ENCODE measurements around the gene RHBDL2. TPM values are rescaled to one million over a fixed set of nuclear protein-coding genes. Genes with fewer than 3 reads are reported as not detected.

The RHBDL2 gene
- total RNA-seq, 1 donor from 2014 or later = not detected

- Mint-ChIP-seq H3K36me3 (ENCODE audit: insufficient read depth) (no peaks in the 10 kb centered on the region), H3K9me3 (ENCODE audit: low read depth) (no peaks in the 10 kb centered on the region), H3K27ac (no peak overlapping the region), H3K4me1 (ENCODE audit: low read depth) (peaks cover 3% of the 10 kb centered on the region), H3K4me3 (ENCODE audit: low read depth) (no peak overlapping the region), H3K27me3 (no peaks in the 10 kb centered on the region)
- TF ChIP-seq CTCF (IDR thresholded peaks at IDR 0.05; ENCODE audit: unreplicated experiment) = no peak
- no peak for DNase-seq (ENCODE audit: low spot score, unreplicated experiment)
Observed at GRCh38 chr1:38889589-38889988, 52.0 kb downstream of the RHBDL2 start.

- TF ChIP-seq CTCF (IDR thresholded peaks at IDR 0.05; ENCODE audit: unreplicated experiment) = no peak
- Mint-ChIP-seq H3K27me3 (no peaks in the 10 kb centered on the region), H3K36me3 (ENCODE audit: insufficient read depth) (no peaks in the 10 kb centered on the region), H3K9me3 (ENCODE audit: low read depth) (no peaks in the 10 kb centered on the region), H3K27ac (no peak overlapping the region), H3K4me3 (ENCODE audit: low read depth) (no peak overlapping the region), H3K4me1 (ENCODE audit: low read depth) (peaks cover 3% of the 10 kb centered on the region)
- DNase-seq (ENCODE audit: low spot score, unreplicated experiment) = no peak
Observed at GRCh38 chr1:38888423-38889333, 53.0 kb downstream of the RHBDL2 start.

- peaks cover 1% of the 10 kb centered on the region for H3K4me1 Mint-ChIP-seq (ENCODE audit: low read depth)
- no peaks in the 10 kb centered on the region for H3K36me3 Mint-ChIP-seq (ENCODE audit: insufficient read depth)
- no peak for DNase-seq (ENCODE audit: low spot score, unreplicated experiment)
- no peaks in the 10 kb centered on the region for H3K27me3 Mint-ChIP-seq
- no peak overlapping the region for H3K4me3 Mint-ChIP-seq (ENCODE audit: low read depth)
- H3K27ac Mint-ChIP-seq = no peak overlapping the region
- no peaks in the 10 kb centered on the region for H3K9me3 Mint-ChIP-seq (ENCODE audit: low read depth)
- no peak for TF ChIP-seq CTCF (IDR thresholded peaks at IDR 0.05; ENCODE audit: unreplicated experiment)
Observed at GRCh38 chr1:38885092-38885491, 56.5 kb downstream of the RHBDL2 start.

- no peaks in the 10 kb centered on the region for H3K27me3 Mint-ChIP-seq
- H3K36me3 Mint-ChIP-seq (ENCODE audit: insufficient read depth) = no peaks in the 10 kb centered on the region
- no peaks in the 10 kb centered on the region for H3K4me1 Mint-ChIP-seq (ENCODE audit: low read depth)
- H3K9me3 Mint-ChIP-seq (ENCODE audit: low read depth) = no peaks in the 10 kb centered on the region
- no peak for DNase-seq (ENCODE audit: low spot score, unreplicated experiment)
- no peak for TF ChIP-seq CTCF (IDR thresholded peaks at IDR 0.05; ENCODE audit: unreplicated experiment)
- H3K4me3 Mint-ChIP-seq (ENCODE audit: low read depth) = no peak within 1 kb of the TSS
- no peak within 1 kb of the TSS for H3K27ac Mint-ChIP-seq
Observed at GRCh38 chr1:38881487-38881886, 60.1 kb downstream of the RHBDL2 start, which contains the start of gene GJA9. GJA9 (minus strand) TSS chr1:38881587; CDS start chr1:38876098, 5,489 bp downstream.

GRCh38 chr1:38875811-38876210 is 65.8 kb downstream of the RHBDL2 start:
- no peak overlapping the region for H3K27ac Mint-ChIP-seq
- peaks cover 10% of the 10 kb centered on the region for H3K4me1 Mint-ChIP-seq (ENCODE audit: low read depth)
- TF ChIP-seq CTCF (IDR thresholded peaks at IDR 0.05; ENCODE audit: unreplicated experiment) = no peak
- no peaks in the 10 kb centered on the region for H3K27me3 Mint-ChIP-seq
- no peak overlapping the region for H3K4me3 Mint-ChIP-seq (ENCODE audit: low read depth)
- DNase-seq (ENCODE audit: low spot score, unreplicated experiment) = no peak
- no peaks in the 10 kb centered on the region for H3K9me3 Mint-ChIP-seq (ENCODE audit: low read depth)
- no peaks in the 10 kb centered on the region for H3K36me3 Mint-ChIP-seq (ENCODE audit: insufficient read depth)

Measured in progenitor cell of endocrine pancreas (in vitro differentiated cells).